Left lung (tissue), 10 donors: ENCODE data around the gene RYR2. TPM values are rescaled to one million over a fixed set of nuclear protein-coding genes. Genes with fewer than 3 reads are reported as not detected.

Experiments used
- ATAC-seq: fragments of 200-7000 bp; cut with Tn5 transposase; one replicate; pipeline ENCODE4 v1.9.1; 2020; ENCODE audit warnings: moderate library complexity
- DNase-seq, 4 donors: peaks; one replicate each; pipeline ENCODE4 v3.0.0-alpha.2; 2013 to 2020
- H3K27ac ChIP-seq, 2 donors: fragments of 200-600 bp; sonication (generic) in 1 of 2; one replicate each; pipeline versions ENCODE4 v1.5.0 to v1.8.0; 2020 to 2021
- H3K27me3 ChIP-seq, 2 donors: fragments of 200-600 bp; sonication (generic) in 1 of 2; one replicate each; pipeline versions ENCODE4 v1.5.0 to v1.8.0; 2020 to 2021
- H3K36me3 ChIP-seq, 2 donors: fragments of 200-600 bp; sonication (generic) in 1 of 2; one replicate each; pipeline versions ENCODE4 v1.5.0 to v1.8.0; 2020 to 2021
- H3K4me1 ChIP-seq, 2 donors: fragments of 200-600 bp; one replicate each; pipeline ENCODE4 v1.8.0; 2021
- H3K4me3 ChIP-seq, 2 donors: fragments of 200-600 bp; sonication (generic) in 1 of 2; one replicate each; pipeline versions ENCODE4 v1.5.0 to v1.8.0; 2020 to 2021; ENCODE audit warnings: mild to moderate bottlenecking in 1 of 2
- H3K9me3 ChIP-seq, 2 donors: fragments of 200-600 bp; sonication (generic) in 1 of 2; one replicate each; pipeline versions ENCODE4 v1.5.0 to v1.8.0; 2020 to 2021
- intact Hi-C, 2 donors: fragments of 100-400 bp; cut with DNase I; formaldehyde crosslinking; loops; one replicate each; pipeline versions ENCODE4 v1.11.2 to v1.14.2; 2022
- polyA plus RNA-seq, 6 donors: library from polyadenylated mRNA; unstranded; fragments of 120-200 nt; gene quantifications; one replicate each; pipeline ENCODE4 v1.2.1, GENCODE V29; 2013; ENCODE audit not compliant: insufficient read length in 6 of 6
- total RNA-seq, 2 donors: library from RNA; stranded (reverse); fragmentation: NEBNext Ultra II Directional; extraction: Animal tissue kit (Norgen Biotek cat#: 25700); gene quantifications; one replicate each; pipeline ENCODE4 v1.2.1, GENCODE V29; 2021
- TF ChIP-seq, protein P1 (sequence below), 2 donors: fragments of 200-600 bp; sonication (generic) in 1 of 2; IDR thresholded peaks; one replicate each; pipeline versions ENCODE4 v1.5.0 to v1.8.0; 2021; ENCODE audit warnings: antibody characterized with exemption in 2 of 2
- donor health status: DM: no; HTN: yes; CAD: no.
- donor health status: DM: no; HTN: no; CAD: no.

The RYR2 gene
- total and polyA plus RNA-seq, 8 donors, result 4.7 to 10.3 (median 7.6) TPM

DNA sequence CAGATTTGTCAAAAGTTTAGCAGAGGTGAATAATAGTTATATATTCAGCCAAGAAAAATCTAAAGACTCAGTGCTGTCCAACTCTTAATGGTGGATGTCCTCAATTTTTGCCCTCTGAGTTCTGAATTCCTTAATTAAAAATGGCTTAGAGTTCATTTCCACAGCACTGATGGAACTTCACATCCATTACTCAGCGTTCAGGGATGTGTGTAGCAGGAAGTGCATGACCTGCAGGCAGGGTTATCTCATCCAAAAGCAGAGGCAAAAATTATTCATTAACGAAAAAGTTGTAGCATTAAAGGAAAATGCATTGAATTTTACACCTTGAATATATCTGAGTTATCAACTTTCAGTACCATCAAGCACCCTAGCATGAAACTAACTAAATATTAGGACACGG, 752.1 kb downstream of the RYR2 start:
- ATAC-seq (no peak), DNase-seq (no peak)
- H3K36me3 ChIP-seq, result no peaks in the 10 kb centered on the region
- no peaks in the 10 kb centered on the region for H3K27me3 ChIP-seq
- H3K4me3 ChIP-seq, result no peak overlapping the region
- no peaks in the 10 kb centered on the region for H3K9me3 ChIP-seq
- TF ChIP-seq, protein P1, sequence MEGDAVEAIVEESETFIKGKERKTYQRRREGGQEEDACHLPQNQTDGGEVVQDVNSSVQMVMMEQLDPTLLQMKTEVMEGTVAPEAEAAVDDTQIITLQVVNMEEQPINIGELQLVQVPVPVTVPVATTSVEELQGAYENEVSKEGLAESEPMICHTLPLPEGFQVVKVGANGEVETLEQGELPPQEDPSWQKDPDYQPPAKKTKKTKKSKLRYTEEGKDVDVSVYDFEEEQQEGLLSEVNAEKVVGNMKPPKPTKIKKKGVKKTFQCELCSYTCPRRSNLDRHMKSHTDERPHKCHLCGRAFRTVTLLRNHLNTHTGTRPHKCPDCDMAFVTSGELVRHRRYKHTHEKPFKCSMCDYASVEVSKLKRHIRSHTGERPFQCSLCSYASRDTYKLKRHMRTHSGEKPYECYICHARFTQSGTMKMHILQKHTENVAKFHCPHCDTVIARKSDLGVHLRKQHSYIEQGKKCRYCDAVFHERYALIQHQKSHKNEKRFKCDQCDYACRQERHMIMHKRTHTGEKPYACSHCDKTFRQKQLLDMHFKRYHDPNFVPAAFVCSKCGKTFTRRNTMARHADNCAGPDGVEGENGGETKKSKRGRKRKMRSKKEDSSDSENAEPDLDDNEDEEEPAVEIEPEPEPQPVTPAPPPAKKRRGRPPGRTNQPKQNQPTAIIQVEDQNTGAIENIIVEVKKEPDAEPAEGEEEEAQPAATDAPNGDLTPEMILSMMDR (IDR thresholded peaks at IDR 0.05), result no peak
- no peaks in the 10 kb centered on the region for H3K4me1 ChIP-seq
- intact Hi-C loops, result no loop called here
- no peak overlapping the region for H3K27ac ChIP-seq

DNA sequence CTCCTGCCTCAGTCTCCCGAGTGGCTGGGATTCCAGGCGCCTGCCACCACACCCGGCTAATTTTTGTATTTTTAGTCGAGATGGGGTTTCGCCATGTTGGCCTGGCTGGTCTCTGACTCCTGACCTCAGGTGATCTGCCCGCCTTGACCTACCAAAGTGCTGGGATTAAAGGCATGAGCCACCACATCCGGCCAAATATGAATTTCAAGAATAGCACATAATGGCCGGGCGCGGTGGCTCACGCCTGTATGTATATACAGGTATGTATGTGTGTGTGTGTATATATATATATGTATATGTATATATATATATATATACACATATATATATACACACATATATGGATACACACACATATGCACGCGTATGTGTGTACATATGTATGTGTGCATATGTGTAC, 753.6 kb downstream of the RYR2 start:
- Histone ChIP-seq H3K4me1 (no peaks in the 10 kb centered on the region), H3K36me3 (no peaks in the 10 kb centered on the region), H3K4me3 (no peak overlapping the region), H3K27me3 (no peaks in the 10 kb centered on the region), H3K9me3 (no peaks in the 10 kb centered on the region), H3K27ac (no peak overlapping the region)
- peak in 1 of 4 donors; percentile 51 for DNase-seq
- TF ChIP-seq, protein P1 (IDR thresholded peaks at IDR 0.05), result no peak
- intact Hi-C loops, result no loop called here
- no peak for ATAC-seq

DNA sequence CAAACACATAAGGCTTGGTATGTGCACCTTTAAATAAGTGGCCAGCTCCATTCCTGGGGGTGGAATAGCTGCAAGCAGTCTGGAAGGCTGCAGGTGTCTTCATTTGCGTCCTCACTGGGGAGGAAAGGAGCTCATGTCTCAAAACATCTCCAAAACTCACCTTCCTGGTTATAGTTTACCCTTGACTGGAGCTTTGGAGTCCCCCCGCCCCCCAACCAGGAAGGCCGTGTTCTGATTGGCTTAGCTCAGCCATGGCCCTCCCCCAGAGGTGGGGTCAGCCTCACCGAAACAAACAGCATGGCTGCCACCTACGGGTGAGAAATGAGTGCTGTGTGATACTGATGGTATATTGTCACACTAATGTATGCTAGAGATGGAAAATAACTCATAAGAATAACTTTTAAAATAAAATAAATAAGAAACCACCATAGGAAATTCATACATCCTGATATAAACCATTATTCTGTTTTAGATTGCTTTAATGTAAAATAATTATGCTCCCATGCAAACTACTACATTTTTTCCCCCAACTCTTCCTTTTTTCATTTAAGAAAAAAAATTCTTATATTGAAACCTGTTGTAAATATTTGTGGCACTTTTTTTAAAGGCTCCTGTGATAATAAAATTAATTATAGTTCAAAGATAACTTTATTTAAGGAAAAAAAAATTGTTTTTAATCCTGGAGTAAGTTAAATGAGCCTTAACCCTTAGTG, 757.9 kb downstream of the RYR2 start:
- Histone ChIP-seq H3K4me1 (no peaks in the 10 kb centered on the region), H3K27ac (no peak overlapping the region), H3K27me3 (no peaks in the 10 kb centered on the region), H3K4me3 (no peak overlapping the region), H3K36me3 (no peaks in the 10 kb centered on the region), H3K9me3 (no peaks in the 10 kb centered on the region)
- ATAC-seq, result peak; percentile 72
- intact Hi-C loops, result no loop called here
- DNase-seq, result peak in 1 of 4 donors; percentile 10
- TF ChIP-seq, protein P1 (IDR thresholded peaks at IDR 0.05), result no peak

DNA sequence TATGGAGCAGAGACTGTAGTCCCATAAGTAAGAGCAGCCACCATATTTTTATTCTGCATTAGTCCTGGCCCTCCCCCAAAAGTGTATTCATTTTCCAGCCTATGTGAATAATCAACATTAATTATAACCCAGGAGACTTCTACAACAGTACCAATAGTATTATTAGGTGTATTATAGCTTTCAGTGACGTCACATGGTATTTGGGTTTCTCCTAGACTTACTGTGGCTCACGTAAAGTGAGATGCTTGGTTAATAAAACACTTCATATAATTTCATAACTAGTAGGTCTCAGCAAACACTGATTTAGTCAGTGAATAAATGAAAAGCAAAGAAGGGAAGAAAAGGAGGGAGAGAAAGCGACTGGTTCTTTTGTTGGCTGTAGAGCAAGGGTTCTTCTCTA, 762.5 kb downstream of the RYR2 start:
- Histone ChIP-seq H3K4me1 (no peaks in the 10 kb centered on the region), H3K36me3 (no peaks in the 10 kb centered on the region), H3K9me3 (no peaks in the 10 kb centered on the region), H3K27me3 (peaks cover 0 to 9% of the 10 kb centered on the region in 2 donors), H3K27ac (no peak overlapping the region), H3K4me3 (no peak overlapping the region)
- ATAC-seq (no peak), DNase-seq (no peak)
- intact Hi-C loops, result no loop called here
- TF ChIP-seq, protein P1 (IDR thresholded peaks at IDR 0.05), result no peak

DNA sequence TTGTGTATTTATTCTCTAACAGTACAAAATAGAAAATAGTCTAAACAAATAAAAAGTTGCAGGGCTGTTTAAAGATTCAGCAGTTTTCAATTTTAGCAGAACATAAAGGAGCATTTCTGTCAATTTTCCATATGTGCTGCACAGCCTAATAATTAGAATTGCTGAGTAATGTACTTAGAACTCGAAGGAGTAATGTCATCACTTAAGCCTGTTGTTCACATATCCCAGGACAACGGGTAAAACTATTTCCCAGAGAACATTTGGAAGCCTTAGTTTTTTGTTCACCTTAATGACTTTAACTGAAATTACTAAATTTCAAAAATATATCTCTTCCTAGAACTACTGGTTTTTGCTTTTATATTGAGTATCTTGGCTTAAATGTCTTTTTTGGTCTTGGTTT, 767.1 kb downstream of the RYR2 start:
- H3K27ac ChIP-seq, result no peak overlapping the region
- H3K9me3 ChIP-seq, result no peaks in the 10 kb centered on the region
- peaks cover 0 to 9% of the 10 kb centered on the region in 2 donors for H3K27me3 ChIP-seq
- no peaks in the 10 kb centered on the region for H3K36me3 ChIP-seq
- intact Hi-C loops, result no loop called here
- no peak for ATAC-seq
- H3K4me3 ChIP-seq, result no peak overlapping the region
- no peak for DNase-seq
- TF ChIP-seq, protein P1 (IDR thresholded peaks at IDR 0.05), result no peak
- no peaks in the 10 kb centered on the region for H3K4me1 ChIP-seq
